Measurements from ENCODE around the gene PLA2G1B.

The PLA2G1B gene

DNA sequence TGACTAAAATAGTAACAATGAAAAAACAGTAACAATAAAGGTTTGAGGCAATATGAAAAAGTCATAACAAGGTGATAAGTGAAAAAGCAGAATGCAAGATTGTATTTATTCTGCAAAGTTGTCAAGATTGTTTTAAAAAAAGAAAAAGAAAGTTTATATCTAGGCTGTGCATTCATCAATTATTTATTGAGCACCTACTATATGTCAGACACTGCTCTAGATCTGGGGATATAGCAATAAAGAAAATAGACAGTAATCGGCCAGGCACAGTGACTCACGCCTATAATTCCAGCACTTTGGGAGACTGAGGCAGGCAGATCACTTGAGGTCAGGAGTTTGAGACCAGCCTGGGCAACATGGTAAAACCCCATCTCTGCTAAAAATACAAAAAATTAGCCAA, 3.8 kb downstream of the PLA2G1B start:
- Histone ChIP-seq H3K27ac (no peak overlapping the region), H3K4me3 (no peak overlapping the region), H3K4me1 (peaks cover 0 to 5% (median 0%) of the 10 kb centered on the region in 4 donors), H3K27me3 (no peaks in the 10 kb centered on the region), H3K36me3 (no peaks in the 10 kb centered on the region), H3K9me3 (no peaks in the 10 kb centered on the region)
- DNase-seq = no peak
- no peak for TF ChIP-seq CTCF (IDR thresholded peaks at IDR 0.05)
- intact Hi-C loops (cut with DNase I; ENCODE audit: low total_unique reads) = no loop called here

DNA sequence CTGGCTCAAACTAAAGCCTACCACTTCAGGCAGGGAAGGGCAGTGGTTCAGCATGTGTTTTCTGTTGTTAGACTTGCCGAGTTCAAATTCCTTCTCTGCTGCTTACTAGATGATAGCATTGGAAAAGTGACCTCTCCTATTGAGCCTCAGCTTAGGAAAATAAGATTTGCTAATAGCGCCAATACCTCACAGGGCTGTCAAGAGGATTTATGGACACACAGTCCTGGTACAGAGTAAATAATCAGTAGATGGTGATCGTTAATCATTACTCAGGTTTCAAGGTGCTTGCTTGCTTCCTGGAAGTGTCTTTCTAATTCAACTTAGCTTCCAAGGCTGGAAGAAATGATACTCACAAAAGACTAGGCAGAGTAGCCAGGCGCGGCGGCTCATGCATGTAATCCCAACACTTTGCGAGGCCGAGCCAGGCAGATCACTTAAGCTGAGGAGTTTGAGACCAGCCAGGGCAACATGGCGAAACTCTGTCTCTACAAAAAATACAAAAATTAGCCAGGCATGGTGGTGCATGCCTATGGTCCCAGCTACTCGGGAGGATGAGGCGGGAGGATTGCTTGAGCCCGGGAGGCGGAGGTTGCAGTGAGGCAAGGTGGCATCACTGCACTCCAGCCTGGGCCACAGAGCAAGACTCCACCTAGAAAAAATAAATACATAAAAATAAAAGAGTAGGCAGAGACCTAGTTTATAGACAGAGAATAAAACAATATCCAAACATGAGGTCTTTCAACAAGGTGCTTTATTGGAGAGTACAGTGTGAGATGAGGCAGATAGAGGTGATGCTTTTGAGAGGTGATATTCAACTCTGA, 6.0 kb downstream of the PLA2G1B start:
- intact Hi-C loops (cut with DNase I; ENCODE audit: low total_unique reads) = no loop called here
- Histone ChIP-seq H3K27ac (no peak overlapping the region), H3K36me3 (no peaks in the 10 kb centered on the region), H3K9me3 (no peaks in the 10 kb centered on the region), H3K27me3 (no peaks in the 10 kb centered on the region), H3K4me1 (peaks cover 0 to 9% (median 4%) of the 10 kb centered on the region in 4 donors), H3K4me3 (no peak overlapping the region)
- no peak for TF ChIP-seq CTCF (IDR thresholded peaks at IDR 0.05)
- no peak for DNase-seq

DNA sequence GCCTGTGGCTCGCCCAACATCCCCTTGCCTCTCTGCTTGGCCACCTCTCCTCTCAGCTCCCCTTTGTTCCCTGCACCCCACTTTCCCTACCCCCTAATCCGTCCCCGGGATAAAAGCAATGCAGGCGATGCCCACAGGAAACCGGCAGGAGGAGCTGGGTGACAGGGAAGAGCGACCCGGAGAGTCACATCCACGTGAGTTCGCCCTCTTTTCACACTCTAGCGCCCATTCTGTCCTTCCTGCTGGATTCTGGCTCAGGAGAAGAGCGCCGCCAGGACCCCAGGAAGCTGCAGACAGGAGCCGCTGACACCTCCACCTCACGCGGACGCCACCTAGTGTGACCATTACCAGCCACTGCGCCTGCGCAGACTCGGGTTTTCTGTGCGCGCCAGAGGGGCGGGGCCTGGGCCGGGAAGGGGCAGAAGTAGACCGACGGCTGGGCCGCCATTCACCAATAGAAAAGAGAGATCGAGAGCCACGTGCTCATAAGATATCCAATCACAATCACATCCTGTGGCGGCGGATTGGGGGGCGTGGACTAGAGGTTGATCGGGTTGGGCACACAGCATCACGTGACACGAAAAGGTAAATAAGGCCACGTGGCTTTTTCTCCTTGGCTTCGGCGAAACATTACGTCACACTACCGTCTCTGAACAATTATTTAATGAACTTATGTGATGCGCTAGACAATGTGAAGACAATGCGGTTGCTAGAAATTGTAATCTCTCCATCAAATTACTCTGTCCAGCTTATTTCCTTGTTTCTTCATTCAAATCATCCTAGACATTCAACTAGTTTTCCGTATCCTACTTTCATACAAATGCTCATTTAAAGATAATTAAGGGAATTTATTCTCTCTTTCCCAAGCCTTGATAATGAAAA, 10.1 kb downstream of the PLA2G1B start:
- peak; percentile 59 to 67 for TF ChIP-seq CTCF (IDR thresholded peaks at IDR 0.05)
- no peaks in the 10 kb centered on the region for H3K27me3 ChIP-seq
- H3K4me3 ChIP-seq = peak overlapping the region; percentile 62 to 65
- intact Hi-C loops (cut with DNase I; ENCODE audit: low total_unique reads) = no loop called here
- peak; percentile 99 to 100 for DNase-seq
- peaks cover 0 to 9% (median 6%) of the 10 kb centered on the region in 4 donors for H3K4me1 ChIP-seq
- no peaks in the 10 kb centered on the region for H3K9me3 ChIP-seq
- no peaks in the 10 kb centered on the region for H3K36me3 ChIP-seq
- H3K27ac ChIP-seq = peak overlapping the region; percentile 71 to 80

GRCh38 chr12:120316798-120317223, 10.8 kb downstream of the PLA2G1B start:
- no peaks in the 10 kb centered on the region for H3K36me3 ChIP-seq
- intact Hi-C loops (cut with DNase I; ENCODE audit: low total_unique reads) = no loop called here
- H3K27me3 ChIP-seq = no peaks in the 10 kb centered on the region
- H3K4me3 ChIP-seq = peak overlapping the region; percentile 62 to 65
- TF ChIP-seq CTCF (IDR thresholded peaks at IDR 0.05) = no peak
- H3K9me3 ChIP-seq = no peaks in the 10 kb centered on the region
- no peak for DNase-seq
- H3K4me1 ChIP-seq = peaks cover 0 to 9% (median 6%) of the 10 kb centered on the region in 4 donors
- peak overlapping the region; percentile 71 to 80 for H3K27ac ChIP-seq

GRCh38 chr12:120314220-120314619, 13.4 kb downstream of the PLA2G1B start:
- Histone ChIP-seq H3K4me3 (no peak overlapping the region), H3K27me3 (no peaks in the 10 kb centered on the region), H3K9me3 (no peaks in the 10 kb centered on the region), H3K27ac (no peak overlapping the region), H3K36me3 (no peaks in the 10 kb centered on the region), H3K4me1 (peaks cover 0 to 9% (median 6%) of the 10 kb centered on the region in 4 donors)
- TF ChIP-seq CTCF (IDR thresholded peaks at IDR 0.05) = no peak
- intact Hi-C loops (cut with DNase I; ENCODE audit: low total_unique reads) = no loop called here
- DNase-seq = no peak
